Loucy (cell line): ENCODE measurements around the gene ADGRD1.

Source experiments
- CTCF ChIP-seq: fragments of 200-600 bp; sonication (generic); conservative IDR thresholded peaks from 2 replicates; pipeline ENCODE4 v1.5.1; 2014; ENCODE audit warnings: mild to moderate bottlenecking, antibody characterized with exemption, low read length
- EZH2phosphoT487 ChIP-seq: fragments of 200-600 bp; IDR thresholded peaks from 2 replicates; pipeline ENCODE4 v1.6.1; 2018; ENCODE audit warnings: antibody characterized with exemption, mild to moderate bottlenecking, moderate library complexity, borderline replicate concordance

- TF ChIP-seq CTCF = no peak
- TF ChIP-seq EZH2phosphoT487 = no peak
Observed at GRCh38 chr12:131113568-131114270, 160.0 kb downstream of the ADGRD1 start.
